GM19324 (cell line): ENCODE measurements around the gene ZIC1.

Source experiments
- ATAC-seq: cut with Tn5 transposase; IDR thresholded peaks from one replicate; pipeline ENCODE4 v1.9.1; 2021; ENCODE audit warnings: mild to moderate bottlenecking, moderate library complexity; ENCODE audit not compliant: unreplicated experiment, low FRiP score

The ZIC1 gene

GRCh38 chr3:147420353-147421183 is 11.4 kb downstream of the ZIC1 start:
- ATAC-seq = no peak

GRCh38 chr3:147421184-147421912 is 12.2 kb downstream of the ZIC1 start:
- no peak for ATAC-seq

GRCh38 chr3:147422196-147422595 is 13.0 kb downstream of the ZIC1 start:
- no peak for ATAC-seq

- no peak for ATAC-seq
Measured at GRCh38 chr3:147422601-147423536, 13.7 kb downstream of the ZIC1 start.

- ATAC-seq = no peak
Measured at GRCh38 chr3:147423537-147423797, 14.3 kb downstream of the ZIC1 start.

GRCh38 chr3:147423798-147424580 is 14.8 kb downstream of the ZIC1 start:
- no peak for ATAC-seq

- no peak for ATAC-seq
Measured at GRCh38 chr3:147424581-147425387, 15.6 kb downstream of the ZIC1 start.

GRCh38 chr3:147425388-147425850 is 16.3 kb downstream of the ZIC1 start:
- no peak for ATAC-seq

- ATAC-seq = no peak
Measured at GRCh38 chr3:147426931-147427330, 17.8 kb downstream of the ZIC1 start.

GRCh38 chr3:147427746-147428145 is 18.6 kb downstream of the ZIC1 start:
- no peak for ATAC-seq

GRCh38 chr3:147428326-147428725 is 19.2 kb downstream of the ZIC1 start:
- ATAC-seq = no peak

- no peak for ATAC-seq
Measured at GRCh38 chr3:147428754-147429153, 19.6 kb downstream of the ZIC1 start.

GRCh38 chr3:147431751-147432150 is 22.6 kb downstream of the ZIC1 start:
- no peak for ATAC-seq

- no peak for ATAC-seq
Measured at GRCh38 chr3:147447224-147447623, 38.1 kb downstream of the ZIC1 start.

GRCh38 chr3:147449669-147450068 is 40.5 kb downstream of the ZIC1 start:
- ATAC-seq = no peak

- ATAC-seq = no peak
Measured at GRCh38 chr3:147458995-147459704, 50.0 kb downstream of the ZIC1 start.

GRCh38 chr3:147462856-147463255 is 53.7 kb downstream of the ZIC1 start:
- ATAC-seq = no peak
